ENCODE results near the gene PIP4K2C.

GRCh38 chr12:57585156-57585555 is 5.8 kb upstream of the PIP4K2C start:
- TF ChIP-seq TARDBP (IDR thresholded peaks at IDR 0.05) = no peak
- TF ChIP-seq HDGF (IDR thresholded peaks at IDR 0.05; ENCODE audit: borderline replicate concordance) = no peak
- no peak for TF ChIP-seq ARNT (IDR thresholded peaks at IDR 0.05)
- TF ChIP-seq FOXM1 (IDR thresholded peaks at IDR 0.05; ENCODE audit: borderline replicate concordance) = no peak
- no peak for TF ChIP-seq ZNF384 (IDR thresholded peaks at IDR 0.05)
- TF ChIP-seq LEF1 (IDR thresholded peaks at IDR 0.05; ENCODE audit: borderline replicate concordance) = no peak
- TF ChIP-seq SUZ12 (IDR thresholded peaks at IDR 0.05) = no peak
- TF ChIP-seq SP1 (IDR thresholded peaks at IDR 0.05) = no peak
- no peak for TF ChIP-seq L3MBTL2 (conservative IDR thresholded peaks at IDR 0.05)

Data from HEK293T (cell line).